DMS153 treated with DMSO at 0.1 percent for 48 hours (cell line): ENCODE measurements around the gene IRGM.

Experiments used
- DNase-seq: peaks from one replicate; lab custom pipeline; 2025; ENCODE audit not compliant: unreplicated experiment; lab: John Stamatoyannopoulos, UW

The IRGM gene

GRCh38 chr5:150895431-150896428, 49.4 kb downstream of the IRGM start:
- no peak for DNase-seq
